DOHH2 (cell line): ENCODE measurements around the gene SMIM5.
A peak's percentile ranks its signal among the peaks of the same experiment; 100 is the strongest.

Source experiments
- EZH2phosphoT487 ChIP-seq: fragments of 200-600 bp; sonication (generic); IDR thresholded peaks from 2 replicates; pipeline ENCODE4 v1.6.1; 2017; ENCODE audit warnings: borderline replicate concordance, mild to moderate bottlenecking, antibody characterized with exemption, low read length, moderate library complexity, mixed read lengths
- TF ChIP-seq, protein P1 (sequence below): fragments of 200-600 bp; sonication (generic); IDR thresholded peaks from one replicate; pipeline ENCODE4 v1.5.1; 2014; ENCODE audit warnings: antibody characterized with exemption, mild to moderate bottlenecking, low read depth, low read length; ENCODE audit not compliant: poor library complexity, severe bottlenecking

DNA sequence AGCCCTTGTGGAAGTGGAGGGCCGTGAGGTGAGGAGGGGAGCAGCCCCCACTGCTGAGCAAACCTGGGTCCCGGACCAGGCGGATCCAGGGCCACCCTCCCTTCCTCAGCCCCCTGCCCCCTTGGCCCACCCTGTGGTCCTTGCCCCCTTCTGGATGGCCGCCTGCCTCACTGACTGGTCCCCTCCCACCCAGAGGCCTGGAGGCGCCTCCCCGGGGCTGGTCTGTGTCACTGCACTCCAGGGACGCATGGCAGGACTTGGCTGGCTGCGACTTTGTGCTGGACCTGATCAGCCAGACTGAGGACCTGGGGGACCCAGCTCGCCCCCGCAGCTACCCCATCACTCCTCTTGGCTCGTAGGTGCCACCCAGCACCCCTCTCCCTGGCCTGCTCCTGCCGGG is 19.2 kb upstream of the SMIM5 start:
- TF ChIP-seq, protein P1, sequence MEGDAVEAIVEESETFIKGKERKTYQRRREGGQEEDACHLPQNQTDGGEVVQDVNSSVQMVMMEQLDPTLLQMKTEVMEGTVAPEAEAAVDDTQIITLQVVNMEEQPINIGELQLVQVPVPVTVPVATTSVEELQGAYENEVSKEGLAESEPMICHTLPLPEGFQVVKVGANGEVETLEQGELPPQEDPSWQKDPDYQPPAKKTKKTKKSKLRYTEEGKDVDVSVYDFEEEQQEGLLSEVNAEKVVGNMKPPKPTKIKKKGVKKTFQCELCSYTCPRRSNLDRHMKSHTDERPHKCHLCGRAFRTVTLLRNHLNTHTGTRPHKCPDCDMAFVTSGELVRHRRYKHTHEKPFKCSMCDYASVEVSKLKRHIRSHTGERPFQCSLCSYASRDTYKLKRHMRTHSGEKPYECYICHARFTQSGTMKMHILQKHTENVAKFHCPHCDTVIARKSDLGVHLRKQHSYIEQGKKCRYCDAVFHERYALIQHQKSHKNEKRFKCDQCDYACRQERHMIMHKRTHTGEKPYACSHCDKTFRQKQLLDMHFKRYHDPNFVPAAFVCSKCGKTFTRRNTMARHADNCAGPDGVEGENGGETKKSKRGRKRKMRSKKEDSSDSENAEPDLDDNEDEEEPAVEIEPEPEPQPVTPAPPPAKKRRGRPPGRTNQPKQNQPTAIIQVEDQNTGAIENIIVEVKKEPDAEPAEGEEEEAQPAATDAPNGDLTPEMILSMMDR, result peak; percentile 39
- no peak for TF ChIP-seq EZH2phosphoT487
